H1 (cell line): ENCODE data around the gene STEAP1. TPM values are rescaled to one million over a fixed set of nuclear protein-coding genes. Genes with fewer than 3 reads are reported as not detected.
A peak's percentile ranks its signal among the peaks of the same experiment; 100 is the strongest.

Source experiments
- BRCA1 ChIP-seq: IDR thresholded peaks from 2 replicates; pipeline ENCODE4 v1.6.1; 2012; ENCODE audit warnings: low read depth, low read length, improper control_type of control experiment
- CREB1 ChIP-seq: IDR thresholded peaks from 2 replicates; pipeline ENCODE4 v1.6.1; 2012; ENCODE audit warnings: inconsistent platforms
- EP300 ChIP-seq, 2 experiments: IDR thresholded peaks; 1 replicate in 1 of 2; 2 replicates in 1 of 2; pipeline ENCODE4 v1.6.1; 2011 to 2012; ENCODE audit warnings: low read depth in 2 of 2, low read length in 2 of 2, mild to moderate bottlenecking in 2 of 2, borderline replicate concordance in 1 of 2, inconsistent platforms in 1 of 2, moderate library complexity in 1 of 2
- NANOG ChIP-seq: IDR thresholded peaks from 2 replicates; pipeline ENCODE4 v1.6.1; 2011; ENCODE audit warnings: low read length, low read depth, mild to moderate bottlenecking, inconsistent platforms; ENCODE audit not compliant: insufficient read depth, poor library complexity, severe bottlenecking
- SIN3A ChIP-seq, 2 experiments: IDR thresholded peaks in 1 of 2; conservative IDR thresholded peaks in 1 of 2; 2 replicates each; pipeline ENCODE4 v1.6.1; 2011 to 2012; ENCODE audit warnings: low read length in 2 of 2, improper control_type of control experiment in 1 of 2, low read depth in 1 of 2, mild to moderate bottlenecking in 1 of 2
- TCF12 ChIP-seq: IDR thresholded peaks from 2 replicates; pipeline ENCODE4 v1.6.1; 2011; ENCODE audit warnings: low read depth, mild to moderate bottlenecking, low read length
- TEAD4 ChIP-seq: IDR thresholded peaks from 2 replicates; pipeline ENCODE4 v1.6.1; 2012; ENCODE audit warnings: low read depth, low read length, inconsistent platforms, mixed read lengths
- polyA plus RNA-seq, 7 experiments: library from polyadenylated mRNA; depleted of rRNA in 3 of 7; stranded (reverse) in 5 of 7; unstranded in 2 of 7; fragments of >200 nt in 5 of 7; fragments of 200-250 nt in 2 of 7; gene quantifications; 1 replicate in 5 of 7; 2 replicates in 1 of 7; 4 replicates in 1 of 7; pipeline versions ENCODE4 v1.2.1 to v1.2.3, GENCODE V29; 2011 to 2013; ENCODE audit warnings: missing spikeins in 2 of 7, mixed read lengths in 2 of 7
- total RNA-seq: library from RNA; stranded (reverse); fragmentation: NEBNext Ultra II Directional; extraction: Animal tissue kit (Norgen Biotek cat#: 25700); gene quantifications from 2 replicates; pipeline ENCODE4 v1.2.1, GENCODE V29; 2021
- TF ChIP-seq, protein P1 (sequence below): IDR thresholded peaks from 2 replicates; pipeline ENCODE4 v1.6.1; 2011; ENCODE audit warnings: low read length, improper control_type of control experiment

The STEAP1 gene
- total and polyA plus RNA-seq, 2 of the 8 experiments (the other 6 are each of a cell fraction or from before 2014, with no cell fraction given): 9.2 to 9.5 TPM

DNA sequence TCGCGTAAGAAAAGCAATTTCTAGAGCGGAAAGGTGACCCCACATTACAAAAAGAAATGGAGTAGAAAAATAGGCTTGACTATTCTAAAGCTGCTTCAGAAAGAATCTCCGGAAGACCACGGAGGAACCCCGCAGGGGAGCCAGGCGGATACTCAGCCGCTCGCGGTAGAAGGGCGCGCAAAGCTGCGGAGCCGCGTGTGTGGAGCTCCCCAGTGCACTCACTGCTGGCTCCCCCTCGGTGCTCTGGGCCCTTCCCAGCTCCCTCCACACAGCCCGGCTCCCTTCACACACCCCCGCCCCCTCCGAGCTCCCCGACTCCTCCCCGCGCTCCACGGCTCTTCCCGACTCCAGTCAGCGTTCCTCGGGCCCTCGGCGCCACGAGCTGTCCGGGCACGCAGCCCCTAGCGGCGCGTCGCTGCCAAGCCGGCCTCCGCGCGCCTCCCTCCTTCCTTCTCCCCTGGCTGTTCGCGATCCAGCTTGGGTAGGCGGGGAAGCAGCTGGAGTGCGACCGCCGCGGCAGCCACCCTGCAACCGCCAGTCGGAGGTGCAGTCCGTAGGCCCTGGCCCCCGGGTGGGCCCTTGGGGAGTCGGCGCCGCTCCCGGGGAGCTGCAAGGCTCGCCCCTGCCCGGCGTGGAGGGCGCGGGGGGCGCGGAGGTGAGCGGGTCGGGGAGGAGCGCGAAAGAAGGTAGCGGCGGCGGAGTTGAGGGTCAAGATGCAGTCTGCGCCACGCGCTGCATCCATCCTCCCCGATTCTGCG, 57.3 kb downstream of the STEAP1 start, which contains the start of gene STEAP2 (continued):
- TF ChIP-seq NANOG (peak; percentile 1), SIN3A (conservative IDR thresholded peaks at IDR 0.05 in 1 of 2, IDR thresholded peaks at IDR 0.05 in 1 of 2; ENCODE audit: low read depth in 1 of 2, low read length in 2 of 2) (peak; percentile 57 to 63; a peak in 3 of 4 replicates), BRCA1 (no peak), TEAD4 (peak; percentile 79), EP300 (IDR thresholded peaks at IDR 0.05; ENCODE audit: borderline replicate concordance in 1 of 2, low read depth in 2 of 2, low read length in 2 of 2) (peak; percentile 22 to 61; a peak in 1 of 3 replicates), TCF12 (0 out of 2 replicates have a peak, but pooled peaks have one; percentile 4), CREB1 (peak; percentile 40; the same call in 1 of the 2 replicates)
- TF ChIP-seq, protein P1, sequence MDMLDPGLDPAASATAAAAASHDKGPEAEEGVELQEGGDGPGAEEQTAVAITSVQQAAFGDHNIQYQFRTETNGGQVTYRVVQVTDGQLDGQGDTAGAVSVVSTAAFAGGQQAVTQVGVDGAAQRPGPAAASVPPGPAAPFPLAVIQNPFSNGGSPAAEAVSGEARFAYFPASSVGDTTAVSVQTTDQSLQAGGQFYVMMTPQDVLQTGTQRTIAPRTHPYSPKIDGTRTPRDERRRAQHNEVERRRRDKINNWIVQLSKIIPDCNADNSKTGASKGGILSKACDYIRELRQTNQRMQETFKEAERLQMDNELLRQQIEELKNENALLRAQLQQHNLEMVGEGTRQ: no peak
